ENCODE data around the gene ACOT11. TPM values are rescaled to one million over a fixed set of nuclear protein-coding genes. Genes with fewer than 3 reads are reported as not detected.
A peak's percentile ranks its signal among the peaks of the same experiment; 100 is the strongest.
"Not testable (repeated sequence)": the region's sequence is repeated elsewhere in the genome, so short reads cannot be mapped to it uniquely, and the experiment has no call there.

ACOT11 gene
- total RNA-seq: 1 to 10 TPM; 1.0 to 1.3 TPM

- Mint-ChIP-seq H3K27ac (no peak within 1 kb of the TSS), H3K9me3 (no peaks in the 10 kb centered on the region), H3K4me3 (no peak within 1 kb of the TSS), H3K27me3 (no peaks in the 10 kb centered on the region), H3K36me3 (no peaks in the 10 kb centered on the region), H3K4me1 (peaks cover 3% of the 10 kb centered on the region)
- DNase-seq: no peak
Observed at GRCh38 chr1:54547601-54548388, at the start of gene ACOT11. ACOT11 (plus strand) TSS chr1:54548228; CDS start chr1:54548310, 82 bp downstream.

DNA sequence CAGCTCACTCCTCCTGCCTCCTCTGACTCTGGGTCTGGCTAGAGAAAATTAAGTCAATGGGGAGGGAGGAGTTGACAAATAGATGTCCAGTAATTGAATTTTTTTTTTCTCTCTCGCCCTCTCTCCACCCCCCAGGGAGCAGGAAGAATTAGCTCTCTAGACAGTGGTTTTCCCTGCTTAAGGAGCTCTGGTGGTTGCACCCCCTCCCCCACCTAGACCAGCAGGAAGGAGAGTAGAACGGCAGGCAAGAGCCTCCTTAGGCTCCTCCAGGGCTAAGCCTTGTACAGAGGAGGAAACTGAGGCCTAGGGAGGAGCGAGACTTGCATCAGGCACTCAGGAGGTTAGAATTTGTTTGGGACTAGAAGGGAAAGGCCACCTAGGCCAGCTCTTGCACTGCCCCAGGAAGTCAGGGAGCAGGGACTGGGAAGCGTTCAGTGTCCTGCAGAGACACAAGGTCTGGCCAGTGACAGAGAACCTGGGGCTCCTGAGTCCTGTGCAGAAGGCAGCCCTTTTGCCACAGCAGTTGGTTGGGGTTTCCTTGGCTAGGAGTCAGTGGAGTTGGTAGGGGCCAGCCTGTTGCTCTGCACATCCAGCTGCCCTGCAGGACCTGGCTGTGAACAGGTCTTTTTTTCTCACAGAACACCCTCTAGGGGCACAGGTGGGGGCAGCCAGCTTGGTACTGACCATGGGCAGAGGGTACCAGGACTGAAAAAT lies 49.5 kb upstream of the ACOT11 start:
- Mint-ChIP-seq H3K36me3 (no peaks in the 10 kb centered on the region), H3K9me3 (no peaks in the 10 kb centered on the region), H3K4me1 (peaks cover 9% of the 10 kb centered on the region), H3K27me3 (peaks cover 35% of the 10 kb centered on the region), H3K27ac (no peak overlapping the region), H3K4me3 (peak overlapping the region; percentile 66)
- DNase-seq: no peak

DNA sequence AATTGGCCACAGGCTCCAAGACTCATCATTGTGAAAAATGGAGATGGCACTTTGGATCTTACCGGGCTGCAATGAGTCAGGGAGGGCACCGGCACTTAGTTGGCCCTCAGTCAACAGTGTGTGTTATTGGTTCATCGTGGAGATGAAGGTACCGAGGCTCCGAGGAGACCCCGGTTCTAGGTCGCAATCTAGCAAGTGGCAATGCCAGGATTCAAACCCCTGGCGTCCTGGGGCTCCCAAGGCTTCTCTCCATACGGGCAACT lies 49.0 kb upstream of the ACOT11 start:
- Mint-ChIP-seq H3K4me1 (peaks cover 9% of the 10 kb centered on the region), H3K27ac (no peak overlapping the region), H3K27me3 (peaks cover 35% of the 10 kb centered on the region), H3K9me3 (no peaks in the 10 kb centered on the region), H3K36me3 (no peaks in the 10 kb centered on the region), H3K4me3 (peak overlapping the region; percentile 66)
- DNase-seq: no peak

- Mint-ChIP-seq H3K4me1 (peaks cover 9% of the 10 kb centered on the region), H3K9me3 (no peaks in the 10 kb centered on the region), H3K4me3 (peak overlapping the region; percentile 66), H3K36me3 (no peaks in the 10 kb centered on the region), H3K27me3 (peaks cover 33% of the 10 kb centered on the region), H3K27ac (no peak overlapping the region)
- peak; percentile 50 for DNase-seq
Observed at GRCh38 chr1:54499360-54500106, 48.5 kb upstream of the ACOT11 start.

GRCh38 chr1:54500107-54500431 lies 48.0 kb upstream of the ACOT11 start:
- no peak for DNase-seq
- no peaks in the 10 kb centered on the region for H3K9me3 Mint-ChIP-seq
- peak overlapping the region; percentile 61 for H3K4me3 Mint-ChIP-seq
- peaks cover 30% of the 10 kb centered on the region for H3K27me3 Mint-ChIP-seq
- no peaks in the 10 kb centered on the region for H3K36me3 Mint-ChIP-seq
- H3K4me1 Mint-ChIP-seq: peaks cover 9% of the 10 kb centered on the region
- H3K27ac Mint-ChIP-seq: no peak overlapping the region

- Mint-ChIP-seq H3K9me3 (no peaks in the 10 kb centered on the region), H3K4me1 (peaks cover 9% of the 10 kb centered on the region), H3K27me3 (peaks cover 27% of the 10 kb centered on the region), H3K4me3 (no peak overlapping the region), H3K36me3 (no peaks in the 10 kb centered on the region), H3K27ac (no peak overlapping the region)
- no peak for DNase-seq
Observed at GRCh38 chr1:54501849-54502248, 46.2 kb upstream of the ACOT11 start.

DNA sequence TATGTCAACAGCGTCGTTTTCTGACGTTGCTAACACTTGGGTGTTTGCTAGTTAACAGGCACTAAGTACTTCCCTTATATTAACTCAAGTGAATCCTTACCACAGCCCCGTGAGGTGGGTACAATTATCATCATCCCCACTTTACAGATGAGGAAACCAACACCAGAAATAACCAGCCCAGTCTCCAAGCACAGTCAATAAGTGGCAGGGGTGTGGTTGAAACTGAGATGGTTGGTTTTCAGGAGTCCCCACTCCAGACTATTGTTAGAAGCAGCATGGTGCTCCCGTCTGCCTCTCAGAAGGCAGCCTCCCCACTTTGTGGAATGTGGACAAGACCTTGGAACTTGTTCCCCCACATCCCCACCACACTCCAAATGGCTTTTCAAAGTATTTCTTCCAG lies 45.7 kb upstream of the ACOT11 start:
- Mint-ChIP-seq H3K27me3 (peaks cover 23% of the 10 kb centered on the region), H3K36me3 (no peaks in the 10 kb centered on the region), H3K4me3 (no peak overlapping the region), H3K9me3 (no peaks in the 10 kb centered on the region), H3K4me1 (peaks cover 9% of the 10 kb centered on the region), H3K27ac (no peak overlapping the region)
- DNase-seq: no peak

DNA sequence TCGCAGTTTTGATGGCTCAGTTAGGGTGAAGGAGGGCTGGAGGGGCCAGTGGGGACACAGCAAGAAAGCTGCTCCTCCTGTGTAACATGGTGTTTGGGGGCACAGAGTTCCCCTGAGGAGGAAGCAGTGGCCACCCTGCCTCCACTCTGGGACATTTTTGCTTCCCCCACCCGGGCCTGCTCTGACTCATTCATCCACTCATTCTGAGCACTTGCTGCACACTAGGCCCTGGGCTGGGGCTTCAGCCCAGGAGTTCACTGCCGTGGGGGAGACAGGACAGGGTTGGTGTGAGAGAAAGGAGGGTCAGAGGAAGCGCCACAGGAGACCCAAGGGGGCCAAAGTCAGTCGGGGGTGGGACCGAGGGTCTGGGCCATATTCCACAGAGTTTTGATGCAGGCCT lies 41.4 kb upstream of the ACOT11 start:
- Mint-ChIP-seq H3K4me1 (no peaks in the 10 kb centered on the region), H3K9me3 (no peaks in the 10 kb centered on the region), H3K4me3 (no peak overlapping the region), H3K27me3 (no peaks in the 10 kb centered on the region), H3K27ac (no peak overlapping the region), H3K36me3 (no peaks in the 10 kb centered on the region)
- no peak for DNase-seq

- H3K4me3 Mint-ChIP-seq: no peak overlapping the region
- H3K9me3 Mint-ChIP-seq: no peaks in the 10 kb centered on the region
- H3K27me3 Mint-ChIP-seq: no peaks in the 10 kb centered on the region
- H3K27ac Mint-ChIP-seq: no peak overlapping the region
- no peaks in the 10 kb centered on the region for H3K4me1 Mint-ChIP-seq
- H3K36me3 Mint-ChIP-seq: no peaks in the 10 kb centered on the region
- DNase-seq: no peak
Observed at GRCh38 chr1:54507033-54507870, 40.8 kb upstream of the ACOT11 start.

- no peak for DNase-seq
- no peak overlapping the region for H3K4me3 Mint-ChIP-seq
- H3K9me3 Mint-ChIP-seq: no peaks in the 10 kb centered on the region
- H3K27me3 Mint-ChIP-seq: no peaks in the 10 kb centered on the region
- no peaks in the 10 kb centered on the region for H3K36me3 Mint-ChIP-seq
- H3K4me1 Mint-ChIP-seq: no peaks in the 10 kb centered on the region
- no peak overlapping the region for H3K27ac Mint-ChIP-seq
Observed at GRCh38 chr1:54510715-54511270, 37.2 kb upstream of the ACOT11 start.

GRCh38 chr1:54513921-54514580 lies 34.0 kb upstream of the ACOT11 start:
- H3K36me3 Mint-ChIP-seq: not testable (repeated sequence)

GRCh38 chr1:54516249-54516920 lies 31.6 kb upstream of the ACOT11 start:
- Mint-ChIP-seq H3K36me3 (no peaks in the 10 kb centered on the region), H3K9me3 (no peaks in the 10 kb centered on the region), H3K27me3 (no peaks in the 10 kb centered on the region), H3K4me1 (no peaks in the 10 kb centered on the region), H3K4me3 (no peak overlapping the region), H3K27ac (no peak overlapping the region)
- DNase-seq: no peak

More at GRCh38 chr1:54513921-54514580, 34.0 kb upstream of the ACOT11 start:
- H3K27me3 Mint-ChIP-seq, H3K4me1 Mint-ChIP-seq, DNase-seq, H3K9me3 Mint-ChIP-seq, H3K27ac Mint-ChIP-seq, H3K4me3 Mint-ChIP-seq: not testable (repeated sequence)

GRCh38 chr1:54517496-54517895 lies 30.5 kb upstream of the ACOT11 start:
- no peak for DNase-seq
- H3K27me3 Mint-ChIP-seq: no peaks in the 10 kb centered on the region
- H3K9me3 Mint-ChIP-seq: no peaks in the 10 kb centered on the region
- H3K36me3 Mint-ChIP-seq: no peaks in the 10 kb centered on the region
- H3K4me1 Mint-ChIP-seq: no peaks in the 10 kb centered on the region
- no peak overlapping the region for H3K27ac Mint-ChIP-seq
- no peak overlapping the region for H3K4me3 Mint-ChIP-seq

DNA sequence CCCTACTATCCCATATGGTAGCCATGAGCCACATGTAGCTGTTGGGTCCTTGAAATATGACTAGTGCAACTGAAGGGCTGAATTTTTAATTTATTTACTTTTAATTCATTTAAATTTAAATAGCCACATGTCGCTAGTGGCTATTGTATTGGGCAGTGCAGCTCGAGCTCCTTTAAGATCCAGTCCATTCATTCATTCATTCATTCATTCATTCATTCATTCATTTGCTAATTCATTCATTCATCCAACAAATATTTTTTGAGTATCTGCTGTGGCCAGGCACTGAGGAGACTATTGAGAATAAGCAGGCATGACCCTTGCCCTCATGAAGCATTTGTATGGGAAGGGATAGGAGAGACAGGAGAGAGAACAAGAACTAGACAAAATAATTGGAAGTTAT lies 29.5 kb upstream of the ACOT11 start:
- Mint-ChIP-seq H3K27ac (no peak overlapping the region), H3K4me3 (no peak overlapping the region), H3K27me3 (no peaks in the 10 kb centered on the region), H3K9me3 (no peaks in the 10 kb centered on the region), H3K4me1 (no peaks in the 10 kb centered on the region), H3K36me3 (no peaks in the 10 kb centered on the region)
- no peak for DNase-seq
